Right lobe of liver (tissue), 4 donors: Measurements from ENCODE around the gene SH3RF3.

Source experiments
- CTCF ChIP-seq, 4 donors: fragments of 200-600 bp in 3 of 4; fragments of 450-650 bp in 1 of 4; IDR thresholded peaks; one replicate each; pipeline versions ENCODE4 v1.5.1 to v1.8.0; 2016 to 2022; ENCODE audit warnings: antibody characterized with exemption in 4 of 4, mild to moderate bottlenecking in 2 of 4
- POLR2A ChIP-seq: fragments of 450-650 bp; IDR thresholded peaks from one replicate; pipeline ENCODE4 v1.6.1; 2017; ENCODE audit warnings: antibody characterized with exemption, mild to moderate bottlenecking
- donor health status: DM: no; HTN: no; CAD: no.
- donor health status: DM: no; HTN: no; CAD: no.
- donor health status: DM: no; HTN: yes; CAD: no.

- TF ChIP-seq CTCF (IDR thresholded peaks at IDR 0.05) (no peak), POLR2A (no peak)
Measured at GRCh38 chr2:109547280-109547679, 418.3 kb downstream of the SH3RF3 start.
